GM08714 (cell line): Measurements from ENCODE around the gene ROBO1.

Experiments
- H3K4me3 ChIP-seq: fragments of 200-500 bp; sonication (Bioruptor generic); 2 replicates; pipeline ENCODE4 v1.5.1; 2014; ENCODE audit warnings: mild to moderate bottlenecking, low read length, inconsistent platforms
- ZNF274 ChIP-seq: IDR thresholded peaks from 2 replicates; pipeline ENCODE4 v1.6.1; 2012; ENCODE audit warnings: mild to moderate bottlenecking, low read depth, low read length

ROBO1 gene

GRCh38 chr3:78872195-78872594 lies 895.6 kb downstream of the ROBO1 start:
- peak overlapping the region; percentile 34; the same call in 1 of the 2 replicates for H3K4me3 ChIP-seq
- no peak for TF ChIP-seq ZNF274

GRCh38 chr3:78871048-78871447 lies 896.8 kb downstream of the ROBO1 start:
- H3K4me3 ChIP-seq, result no peak overlapping the region; the same call in 1 of the 2 replicates
- TF ChIP-seq ZNF274, result no peak

- H3K4me3 ChIP-seq, result no peak overlapping the region
- TF ChIP-seq ZNF274, result no peak
These were observed 897.3 kb downstream of the ROBO1 start for GRCh38 chr3:78870484-78870883.

GRCh38 chr3:78868570-78868969 lies 899.2 kb downstream of the ROBO1 start:
- TF ChIP-seq ZNF274, result no peak
- H3K4me3 ChIP-seq, result no peak overlapping the region

- no peak overlapping the region for H3K4me3 ChIP-seq
- TF ChIP-seq ZNF274, result no peak
These were observed 900.1 kb downstream of the ROBO1 start for GRCh38 chr3:78867409-78868372.

DNA sequence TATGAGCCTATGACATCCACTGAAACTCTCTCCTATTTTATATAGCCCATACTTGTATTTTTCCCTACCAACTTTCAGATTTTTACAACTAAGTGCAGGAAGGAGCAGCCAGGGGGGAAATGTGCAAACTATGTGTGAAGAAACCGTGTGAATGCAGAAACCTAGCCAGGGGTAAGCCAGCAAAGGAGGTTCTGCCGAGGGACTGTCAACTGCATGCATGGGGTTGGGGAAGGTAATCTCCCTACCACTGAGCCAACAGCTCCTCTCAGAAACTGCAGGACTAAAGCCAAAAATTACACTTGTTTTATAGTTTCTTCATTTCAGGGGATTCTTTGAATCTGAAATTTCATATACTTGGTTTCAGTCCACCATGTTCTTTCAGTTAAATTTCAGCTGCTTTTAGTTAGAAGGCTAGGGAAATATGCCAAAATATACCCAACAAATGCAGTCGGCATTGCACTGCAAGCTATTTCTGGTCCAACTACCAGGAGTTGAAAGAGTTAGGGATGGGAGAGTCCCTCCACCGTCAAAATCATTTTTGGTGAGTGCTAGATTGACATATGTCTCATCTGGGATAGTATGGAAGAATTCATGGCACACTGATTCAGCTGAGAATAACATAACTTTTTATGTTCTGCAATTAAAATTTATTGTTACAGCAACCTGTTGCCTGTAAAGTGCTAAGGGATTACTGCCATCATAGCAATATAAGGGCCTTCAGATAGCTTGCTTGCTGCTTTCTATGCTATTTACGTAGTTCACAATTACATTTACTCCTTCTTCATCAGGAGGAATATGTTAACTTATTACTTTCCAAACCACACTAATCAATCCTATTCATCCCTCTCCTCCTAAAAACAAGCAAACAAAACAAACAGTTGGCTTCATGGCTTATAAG lies 904.2 kb downstream of the ROBO1 start:
- no peak for TF ChIP-seq ZNF274
- H3K4me3 ChIP-seq, result no peak overlapping the region

DNA sequence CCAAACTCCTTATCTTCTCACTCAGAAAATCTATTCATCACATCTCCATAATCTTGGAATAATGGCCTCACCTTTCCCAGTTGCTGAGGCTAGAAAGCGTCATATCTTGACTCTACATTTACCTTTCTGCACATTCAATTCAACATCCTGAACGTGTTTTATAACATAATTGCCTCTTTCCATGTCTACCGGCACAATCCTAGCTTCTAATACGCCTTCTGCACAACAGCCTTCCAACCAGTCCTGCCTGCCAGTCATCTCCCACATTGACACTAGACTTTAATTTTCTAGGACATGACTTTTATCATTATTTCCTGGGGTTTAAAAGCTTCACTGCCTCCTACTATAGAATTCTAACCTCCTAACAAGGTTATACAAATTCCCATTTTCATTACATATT lies 906.6 kb downstream of the ROBO1 start:
- TF ChIP-seq ZNF274, result no peak
- no peak overlapping the region for H3K4me3 ChIP-seq

DNA sequence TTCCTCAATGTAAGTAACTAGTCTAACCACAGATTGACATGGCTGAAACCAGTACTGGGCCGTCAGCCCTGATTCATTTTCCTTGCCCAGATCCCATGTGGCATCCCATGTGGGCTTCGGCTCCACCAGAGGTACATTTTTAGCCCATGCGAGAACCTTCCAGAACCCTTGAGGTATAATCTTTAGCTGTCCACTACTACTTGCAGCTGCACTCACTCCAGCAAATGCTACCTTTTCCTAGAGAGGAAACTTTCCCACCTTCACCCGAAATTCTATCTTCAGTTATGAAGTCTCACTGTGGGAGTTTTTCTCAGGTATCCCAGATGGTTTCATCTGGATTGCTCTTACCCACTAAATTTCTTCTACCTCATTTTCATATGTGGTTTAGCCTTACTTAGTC lies 907.2 kb downstream of the ROBO1 start:
- no peak for TF ChIP-seq ZNF274
- H3K4me3 ChIP-seq, result no peak overlapping the region

GRCh38 chr3:78858910-78859309 lies 908.9 kb downstream of the ROBO1 start:
- TF ChIP-seq ZNF274, result no peak

DNA sequence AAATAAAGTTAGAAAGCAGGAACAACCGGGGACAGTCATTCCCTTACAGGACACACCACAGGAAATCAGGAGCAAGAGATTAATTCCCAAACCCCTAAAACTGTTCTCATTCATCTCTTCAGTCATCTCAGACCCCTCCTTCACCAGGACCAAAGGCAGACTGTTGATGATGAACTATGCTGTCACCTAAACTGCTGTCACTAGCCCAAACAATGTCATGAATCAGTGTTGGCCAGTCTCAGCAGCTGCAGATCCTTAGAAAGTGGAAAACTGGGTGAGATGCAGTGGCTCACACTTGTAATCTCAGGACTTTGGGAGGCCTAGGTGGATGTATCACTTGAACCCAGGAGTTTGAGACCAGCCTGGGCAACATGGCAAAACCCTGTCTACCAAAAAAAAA lies 909.6 kb downstream of the ROBO1 start:
- no peak overlapping the region for H3K4me3 ChIP-seq
- no peak for TF ChIP-seq ZNF274

More at GRCh38 chr3:78858910-78859309, 908.9 kb downstream of the ROBO1 start:
- H3K4me3 ChIP-seq, result no peak overlapping the region

GRCh38 chr3:78857494-78858111 lies 910.2 kb downstream of the ROBO1 start:
- TF ChIP-seq ZNF274, result no peak
- no peak overlapping the region for H3K4me3 ChIP-seq

DNA sequence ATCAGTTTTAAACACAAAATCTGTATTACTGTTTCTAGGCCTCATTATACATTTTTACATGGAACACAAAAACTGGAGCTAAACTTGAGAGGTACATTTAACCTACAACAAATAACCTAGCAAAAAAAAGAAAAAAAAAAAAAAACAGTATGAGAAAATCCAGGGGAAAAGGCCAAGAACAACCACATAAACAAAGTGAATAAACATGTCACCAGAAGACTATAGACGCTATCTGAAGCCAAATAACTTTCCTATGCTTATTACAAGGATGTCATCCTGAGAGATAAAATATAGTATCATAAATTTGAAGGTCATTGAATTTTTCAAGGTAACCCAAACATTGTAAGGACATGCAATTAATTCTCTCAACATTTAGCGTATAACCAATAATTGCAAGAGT lies 911.6 kb downstream of the ROBO1 start:
- no peak overlapping the region for H3K4me3 ChIP-seq
- TF ChIP-seq ZNF274, result no peak

DNA sequence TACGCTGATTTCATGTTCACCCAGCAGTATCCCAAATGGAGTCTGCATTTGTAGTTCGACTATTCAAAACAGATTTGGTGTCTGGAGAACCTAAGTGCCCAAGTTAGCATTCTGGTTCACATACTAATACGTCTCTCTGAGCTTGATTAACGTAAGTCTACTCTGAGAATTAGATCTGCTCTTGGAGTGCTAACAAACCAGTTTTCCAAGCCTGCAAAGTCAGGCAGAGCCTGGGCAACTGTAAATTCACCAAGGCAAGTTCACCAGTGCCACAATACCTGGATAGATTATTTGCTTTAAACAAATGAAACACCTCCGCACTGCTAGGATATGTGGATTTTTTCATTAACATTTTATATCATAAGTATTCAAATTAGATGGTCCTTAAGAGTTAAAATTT lies 912.6 kb downstream of the ROBO1 start:
- TF ChIP-seq ZNF274, result no peak
- no peak overlapping the region for H3K4me3 ChIP-seq
